ENCODE measurements around the gene HOXB9.
A peak's percentile ranks its signal among the peaks of the same experiment; 100 is the strongest.

HOXB9 gene

DNA sequence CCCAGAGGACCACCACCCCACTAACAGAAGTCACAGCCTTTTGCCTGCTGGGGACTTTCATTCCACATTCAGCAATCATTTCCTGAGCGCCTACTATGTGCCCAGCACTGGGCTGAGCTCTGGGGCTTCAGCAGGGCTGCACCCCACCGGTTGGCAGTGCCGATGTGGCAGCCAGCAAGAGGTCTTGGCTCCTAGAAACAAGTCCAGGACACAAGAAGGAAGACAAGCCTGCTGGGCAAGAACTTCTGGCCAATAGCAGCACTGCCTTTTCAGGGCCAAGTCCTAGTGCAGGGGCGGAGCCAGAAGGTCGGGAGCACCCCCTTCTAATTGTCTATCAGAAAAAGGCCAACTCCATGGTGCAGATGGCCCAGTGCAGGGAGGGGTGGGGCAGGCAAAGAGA is 13.0 kb upstream of the HOXB9 start:
- CTCF ChIA-PET = interaction anchor here (1.1 to 1.5 kb wide), 2 partner anchors 10 to 100 kb away, joined by 3 to 4 read pairs; no protein-coding TSS in a partner anchor

GRCh38 chr17:48637323-48638260 is 11.4 kb upstream of the HOXB9 start:
- POLR2A ChIA-PET = no interaction called here
- 90% methylated on average over 15 of the region's 18 CpGs for WGBS (ENCODE audit: insufficient coverage)
- Histone ChIP-seq H3K36me3 (ENCODE audit: control insufficient read depth in 4 of 4, insufficient read depth in 4 of 4, low read length in 3 of 4) (no peaks in the 10 kb centered on the region), H3K4me1 (ENCODE audit: control extremely low read depth in 1 of 4, control insufficient read depth in 4 of 4, insufficient read depth in 4 of 4, low read length in 3 of 4) (peaks cover 0 to 18% (median 9%) of the 10 kb centered on the region in 4 experiments), H3K27me3 (replicated peaks in 2 of 5; ENCODE audit: control insufficient read depth in 4 of 5, insufficient read depth in 5 of 5, low read length in 4 of 5) (peaks cover 6 to 97% (median 69%) of the 10 kb centered on the region in 5 experiments), H3K4me3 (ENCODE audit: control insufficient read depth in 1 of 7, extremely low read depth in 1 of 7, insufficient read depth in 4 of 7, low read depth in 2 of 7, low read length in 6 of 7) (no peak overlapping the region), H3K9me3 (ENCODE audit: control extremely low read depth in 1 of 5, control insufficient read depth in 4 of 5, insufficient read depth in 2 of 5, low read depth in 1 of 5, low read length in 4 of 5) (no peaks in the 10 kb centered on the region), H3K27ac (ENCODE audit: insufficient read depth in 1 of 2, low read depth in 1 of 2, low read length in 2 of 2, poor library complexity in 1 of 2, severe bottlenecking in 2 of 2) (no peak overlapping the region)
- CTCF ChIA-PET = interaction anchor here (1.0 to 3.5 kb wide), 15 partner anchors 9 to 241 kb away, joined by 3 to 27 read pairs (median 5); partner anchors contain the start of genes HOXB8 and HOXB9
- no peak for DNase-seq

More for the DNA sequence above, 13.0 kb upstream of the HOXB9 start:
- 80% methylated on average over 5 of the region's 5 CpGs for WGBS (ENCODE audit: insufficient coverage)
- Histone ChIP-seq H3K4me1 (ENCODE audit: control extremely low read depth in 1 of 4, control insufficient read depth in 4 of 4, insufficient read depth in 4 of 4, low read length in 3 of 4) (peaks cover 0 to 12% (median 4%) of the 10 kb centered on the region in 4 experiments), H3K36me3 (ENCODE audit: control insufficient read depth in 4 of 4, insufficient read depth in 4 of 4, low read length in 3 of 4) (no peaks in the 10 kb centered on the region), H3K27ac (ENCODE audit: insufficient read depth in 1 of 2, low read depth in 1 of 2, low read length in 2 of 2, poor library complexity in 1 of 2, severe bottlenecking in 2 of 2) (no peak overlapping the region), H3K27me3 (replicated peaks in 2 of 5; ENCODE audit: control insufficient read depth in 4 of 5, insufficient read depth in 5 of 5, low read length in 4 of 5) (peaks cover 12 to 97% (median 72%) of the 10 kb centered on the region in 5 experiments), H3K9me3 (ENCODE audit: control extremely low read depth in 1 of 5, control insufficient read depth in 4 of 5, insufficient read depth in 2 of 5, low read depth in 1 of 5, low read length in 4 of 5) (no peaks in the 10 kb centered on the region), H3K4me3 (ENCODE audit: control insufficient read depth in 1 of 7, extremely low read depth in 1 of 7, insufficient read depth in 4 of 7, low read depth in 2 of 7, low read length in 6 of 7) (no peak overlapping the region)
- DNase-seq = no peak
- POLR2A ChIA-PET = no interaction called here

DNA sequence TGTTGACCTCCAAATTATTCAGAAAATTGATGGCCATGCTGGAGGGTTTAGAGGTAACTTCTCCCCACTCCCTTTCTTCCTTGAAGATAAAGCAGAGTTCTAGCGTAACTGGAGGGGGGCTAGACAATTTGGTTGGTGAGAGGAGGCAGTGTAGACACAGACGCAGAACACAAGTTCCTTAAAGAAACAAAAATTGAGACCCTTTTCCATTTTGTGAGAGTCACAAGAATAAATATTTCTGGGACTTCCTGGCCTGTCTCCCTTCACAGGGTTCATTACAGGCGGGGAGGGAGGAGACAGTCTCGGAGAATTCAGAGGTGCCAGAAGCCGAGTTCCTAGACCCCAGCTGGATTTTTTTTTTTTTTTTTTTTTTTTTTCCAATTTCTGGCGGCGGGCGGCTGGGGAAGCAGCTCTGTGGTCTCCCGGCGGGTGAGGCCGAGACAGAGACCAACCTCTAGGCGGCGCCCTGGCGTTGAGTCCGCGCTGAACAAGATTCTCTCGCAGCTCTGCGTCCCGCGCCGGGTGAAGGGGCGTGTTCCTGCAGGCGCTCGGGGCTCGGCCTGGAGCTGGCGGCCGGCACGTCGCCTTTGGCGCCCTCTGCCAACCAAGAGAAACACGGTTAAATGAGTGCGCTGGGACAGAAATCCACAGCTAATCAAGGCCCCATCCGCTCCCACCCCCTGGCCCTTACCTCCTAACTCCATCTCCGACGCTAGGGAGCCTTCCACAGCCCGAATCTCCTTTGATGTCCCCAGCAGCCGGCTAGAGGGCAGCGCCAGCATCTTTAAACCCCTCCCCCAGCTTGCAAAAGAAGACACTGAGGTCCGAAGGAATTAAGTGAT is 10.2 kb upstream of the HOXB9 start:
- H3K4me3 ChIP-seq (ENCODE audit: control insufficient read depth in 1 of 7, extremely low read depth in 1 of 7, insufficient read depth in 4 of 7, low read depth in 2 of 7, low read length in 6 of 7) = peak overlapping the region in 2 of 7 experiments; percentile 8 to 42
- H3K27ac ChIP-seq (ENCODE audit: insufficient read depth in 1 of 2, low read depth in 1 of 2, low read length in 2 of 2, poor library complexity in 1 of 2, severe bottlenecking in 2 of 2) = no peak overlapping the region
- H3K36me3 ChIP-seq (ENCODE audit: control insufficient read depth in 4 of 4, insufficient read depth in 4 of 4, low read length in 3 of 4) = no peaks in the 10 kb centered on the region
- DNase-seq = peak; percentile 91 to 92 (median 91)
- H3K4me1 ChIP-seq (ENCODE audit: control extremely low read depth in 1 of 4, control insufficient read depth in 4 of 4, insufficient read depth in 4 of 4, low read length in 3 of 4) = peaks cover 0 to 14% (median 6%) of the 10 kb centered on the region in 4 experiments
- CTCF ChIA-PET = interaction anchor here (0.8 to 3.5 kb wide), 21 partner anchors 8 to 249 kb away, joined by 3 to 27 read pairs (median 4); partner anchors contain the start of genes HOXB8 and HOXB9
- no peaks in the 10 kb centered on the region for H3K9me3 ChIP-seq (ENCODE audit: control extremely low read depth in 1 of 5, control insufficient read depth in 4 of 5, insufficient read depth in 2 of 5, low read depth in 1 of 5, low read length in 4 of 5)
- peaks cover 6 to 97% (median 67%) of the 10 kb centered on the region in 5 experiments for H3K27me3 ChIP-seq (replicated peaks in 2 of 5; ENCODE audit: control insufficient read depth in 4 of 5, insufficient read depth in 5 of 5, low read length in 4 of 5)
- 1% methylated on average over 26 of the region's 39 CpGs for WGBS (ENCODE audit: insufficient coverage)
- POLR2A ChIA-PET = interaction anchor here (0.9 kb wide), 1 partner anchor 10 kb away, joined by 3 read pairs; the partner anchor contains the start of gene HOXB9

- no peak overlapping the region for H3K27ac ChIP-seq (ENCODE audit: insufficient read depth in 1 of 2, low read depth in 1 of 2, low read length in 2 of 2, poor library complexity in 1 of 2, severe bottlenecking in 2 of 2)
- peaks cover 0 to 14% (median 6%) of the 10 kb centered on the region in 4 experiments for H3K4me1 ChIP-seq (ENCODE audit: control extremely low read depth in 1 of 4, control insufficient read depth in 4 of 4, insufficient read depth in 4 of 4, low read length in 3 of 4)
- no peak overlapping the region for H3K4me3 ChIP-seq (ENCODE audit: control insufficient read depth in 1 of 7, extremely low read depth in 1 of 7, insufficient read depth in 4 of 7, low read depth in 2 of 7, low read length in 6 of 7)
- POLR2A ChIA-PET = no interaction called here
- no peaks in the 10 kb centered on the region for H3K9me3 ChIP-seq (ENCODE audit: control extremely low read depth in 1 of 5, control insufficient read depth in 4 of 5, insufficient read depth in 2 of 5, low read depth in 1 of 5, low read length in 4 of 5)
- no peak for DNase-seq
- 59% methylated on average over 8 of the region's 20 CpGs for WGBS (ENCODE audit: insufficient coverage)
- peaks cover 13 to 97% (median 64%) of the 10 kb centered on the region in 5 experiments for H3K27me3 ChIP-seq (replicated peaks in 2 of 5; ENCODE audit: control insufficient read depth in 4 of 5, insufficient read depth in 5 of 5, low read length in 4 of 5)
- no peaks in the 10 kb centered on the region for H3K36me3 ChIP-seq (ENCODE audit: control insufficient read depth in 4 of 4, insufficient read depth in 4 of 4, low read length in 3 of 4)
- CTCF ChIA-PET = interaction anchor here (2.5 to 3.5 kb wide), 3 partner anchors 9 to 20 kb away, joined by 8 to 27 read pairs (median 14); partner anchors contain the start of genes HOXB8 and HOXB9
Measured at GRCh38 chr17:48634493-48635208, 8.5 kb upstream of the HOXB9 start.

DNA sequence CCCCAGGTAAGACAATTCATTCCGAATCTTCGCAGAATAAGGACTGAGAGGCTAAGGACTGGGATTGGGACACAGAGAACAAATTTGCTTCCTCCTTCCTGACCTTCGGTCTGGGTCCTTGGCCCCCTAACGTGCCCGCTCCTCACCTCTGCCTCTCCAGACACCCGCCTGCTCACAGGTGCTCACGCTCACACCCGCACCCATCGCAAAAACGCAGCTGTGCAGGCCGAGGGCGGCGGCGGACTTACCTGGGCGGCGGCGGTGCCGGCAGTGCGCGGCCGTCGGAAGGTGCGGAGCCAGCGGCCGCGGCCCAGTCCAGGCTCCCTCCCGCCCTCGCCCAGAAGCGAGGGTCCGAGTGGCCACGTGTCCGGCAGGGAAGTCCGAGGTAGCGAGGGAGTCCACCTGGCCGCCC is 7.1 kb upstream of the HOXB9 start:
- DNase-seq = no peak
- H3K9me3 ChIP-seq (ENCODE audit: control extremely low read depth in 1 of 5, control insufficient read depth in 4 of 5, insufficient read depth in 2 of 5, low read depth in 1 of 5, low read length in 4 of 5) = no peaks in the 10 kb centered on the region
- H3K36me3 ChIP-seq (ENCODE audit: control insufficient read depth in 4 of 4, insufficient read depth in 4 of 4, low read length in 3 of 4) = no peaks in the 10 kb centered on the region
- peaks cover 22 to 97% (median 60%) of the 10 kb centered on the region in 5 experiments for H3K27me3 ChIP-seq (replicated peaks in 2 of 5; ENCODE audit: control insufficient read depth in 4 of 5, insufficient read depth in 5 of 5, low read length in 4 of 5)
- 61% methylated on average over 30 of the region's 35 CpGs for WGBS (ENCODE audit: insufficient coverage)
- CTCF ChIA-PET = interaction anchor here (2.6 kb wide), 1 partner anchor 12 kb away, joined by 12 read pairs; no protein-coding TSS in a partner anchor
- no peak overlapping the region for H3K27ac ChIP-seq (ENCODE audit: insufficient read depth in 1 of 2, low read depth in 1 of 2, low read length in 2 of 2, poor library complexity in 1 of 2, severe bottlenecking in 2 of 2)
- H3K4me1 ChIP-seq (ENCODE audit: control extremely low read depth in 1 of 4, control insufficient read depth in 4 of 4, insufficient read depth in 4 of 4, low read length in 3 of 4) = peaks cover 0 to 14% (median 6%) of the 10 kb centered on the region in 4 experiments
- no peak overlapping the region for H3K4me3 ChIP-seq (ENCODE audit: control insufficient read depth in 1 of 7, extremely low read depth in 1 of 7, insufficient read depth in 4 of 7, low read depth in 2 of 7, low read length in 6 of 7)
- POLR2A ChIA-PET = no interaction called here

- peaks cover 0 to 14% (median 6%) of the 10 kb centered on the region in 4 experiments for H3K4me1 ChIP-seq (ENCODE audit: control extremely low read depth in 1 of 4, control insufficient read depth in 4 of 4, insufficient read depth in 4 of 4, low read length in 3 of 4)
- no peak for DNase-seq
- H3K27ac ChIP-seq (ENCODE audit: insufficient read depth in 1 of 2, low read depth in 1 of 2, low read length in 2 of 2, poor library complexity in 1 of 2, severe bottlenecking in 2 of 2) = no peak overlapping the region
- H3K4me3 ChIP-seq (ENCODE audit: control insufficient read depth in 1 of 7, extremely low read depth in 1 of 7, insufficient read depth in 4 of 7, low read depth in 2 of 7, low read length in 6 of 7) = no peak overlapping the region
- H3K27me3 ChIP-seq (replicated peaks in 2 of 5; ENCODE audit: control insufficient read depth in 4 of 5, insufficient read depth in 5 of 5, low read length in 4 of 5) = peaks cover 21 to 97% (median 61%) of the 10 kb centered on the region in 5 experiments
- ChIA-PET CTCF (interaction anchor here (1.1 to 2.6 kb wide), 6 partner anchors 8 to 246 kb away, joined by 3 to 12 read pairs (median 4); no protein-coding TSS in a partner anchor), POLR2A (no interaction called here)
- H3K36me3 ChIP-seq (ENCODE audit: control insufficient read depth in 4 of 4, insufficient read depth in 4 of 4, low read length in 3 of 4) = no peaks in the 10 kb centered on the region
- H3K9me3 ChIP-seq (ENCODE audit: control extremely low read depth in 1 of 5, control insufficient read depth in 4 of 5, insufficient read depth in 2 of 5, low read depth in 1 of 5, low read length in 4 of 5) = no peaks in the 10 kb centered on the region
- 95% methylated on average over 7 of the region's 7 CpGs for WGBS (ENCODE audit: insufficient coverage)
Measured at GRCh38 chr17:48632579-48633265, 6.6 kb upstream of the HOXB9 start.
